HepG2 (cell line): ENCODE measurements around the gene LRP5. TPM values are rescaled to one million over a fixed set of nuclear protein-coding genes. Genes with fewer than 3 reads are reported as not detected.
A peak's percentile ranks its signal among the peaks of the same experiment; 100 is the strongest.

ENCODE experiments used
- ATAC-seq: fragments of 200-7000 bp; cut with Tn5 transposase; 3 replicates; pipeline ENCODE4 v1.9.1; 2020; ENCODE audit warnings: mild to moderate bottlenecking, moderate library complexity
- BruUV-seq: library from RNA; stranded (reverse); fragments of 400-500 nt; replicated peaks from 2 replicates; lab custom pipeline; 2021; lab: Mats Ljungman, UMichigan
- CTCF ChIA-PET: fragments of 300-600 bp; formaldehyde crosslinking; extraction: SDS; loops from one replicate; lab custom pipeline; 2021; ENCODE audit warnings: low total read pairs, inconsistent platforms, low intra/inter-chr PET ratio; lab: Yijun Ruan, JAX
- POLR2A ChIA-PET: fragments of 350-600 bp; sonication (Branson Sonifier 250); formaldehyde crosslinking; loops from one replicate; lab custom pipeline; 2020; ENCODE audit warnings: antibody characterized with exemption, inconsistent platforms; lab: Yijun Ruan, JAX
- DNase-seq: peaks from one replicate; pipeline ENCODE4 v3.0.0-alpha.2; 2015; ENCODE audit warnings: low spot score
- FAIRE-seq: peaks from 3 replicates; lab custom pipeline; 2011; peaks lifted over from hg19 to GRCh38; lab: Jason Lieb, UNC
- H2AFZ ChIP-seq: one replicate; pipeline ENCODE4 v1.6.1; 2011; ENCODE audit warnings: low read length, inconsistent platforms
- H3K27ac ChIP-seq: fragments of 300-600 bp; 3 replicates; pipeline ENCODE4 v1.8.0; 2011; ENCODE audit warnings: mixed run types, mild to moderate bottlenecking, mixed read lengths, low read length, inconsistent platforms; ENCODE audit not compliant: insufficient read depth; ENCODE audit errors: extremely low read length
- H3K27me3 ChIP-seq, 2 experiments: fragments of 200-600 bp in 1 of 2; 2 replicates in 1 of 2; 3 replicates in 1 of 2; pipeline versions ENCODE4 v1.6.0 to v1.8.0; 2011; ENCODE audit warnings: low read length in 2 of 2, mild to moderate bottlenecking in 2 of 2, moderate library complexity in 2 of 2, inconsistent platforms in 1 of 2; ENCODE audit not compliant: insufficient read depth in 2 of 2, control insufficient read depth in 1 of 2
- H3K36me3 ChIP-seq, 2 experiments: fragments of 200-600 bp in 1 of 2; replicated peaks in 1 of 2; 2 replicates in 1 of 2; 3 replicates in 1 of 2; pipeline versions ENCODE4 v1.5.1 to v1.8.0; 2011; ENCODE audit warnings: low read length in 2 of 2, inconsistent platforms in 1 of 2; ENCODE audit not compliant: insufficient read depth in 2 of 2, control insufficient read depth in 1 of 2
- H3K4me1 ChIP-seq: 2 replicates; pipeline ENCODE4 v1.5.1; 2012; ENCODE audit warnings: low read length, inconsistent platforms; ENCODE audit not compliant: insufficient read depth
- H3K4me2 ChIP-seq: 2 replicates; pipeline ENCODE4 v1.6.0; 2011; ENCODE audit warnings: low read depth, low read length, inconsistent platforms
- H3K4me3 ChIP-seq, 3 experiments: fragments of 200-600 bp in 1 of 3; sonication (generic), shearing (Covaris generic) in 1 of 3; replicated peaks in 1 of 3; 2 replicates each; pipeline ENCODE4 v1.5.1; 2011 to 2016; ENCODE audit warnings: low read length in 3 of 3, inconsistent platforms in 2 of 3, low read depth in 2 of 3, mild to moderate bottlenecking in 2 of 3, control low read depth in 1 of 3, mixed read lengths in 1 of 3; ENCODE audit not compliant: insufficient read depth in 1 of 3
- H3K79me2 ChIP-seq: one replicate; pipeline ENCODE4 v1.6.1; 2011; ENCODE audit warnings: low read length, inconsistent platforms; ENCODE audit not compliant: insufficient read depth
- H3K9ac ChIP-seq: 2 replicates; pipeline ENCODE4 v1.6.0; 2011; ENCODE audit warnings: mild to moderate bottlenecking, low read depth, low read length, inconsistent platforms; ENCODE audit not compliant: insufficient read depth
- H3K9me3 ChIP-seq: 2 replicates; pipeline ENCODE4 v1.5.1; 2012; ENCODE audit warnings: mild to moderate bottlenecking, low read length
- H4K20me1 ChIP-seq: 2 replicates; pipeline ENCODE4 v1.6.0; 2011; ENCODE audit warnings: inconsistent platforms, mild to moderate bottlenecking, low read length, moderate library complexity; ENCODE audit not compliant: insufficient read depth
- AGO2 ChIP-seq: fragments of 200-400 bp; formaldehyde crosslinking; optimal IDR thresholded peaks from 2 replicates; pipeline ENCODE3; 2017; ENCODE audit warnings: mild to moderate bottlenecking, low read depth, low read length, moderate library complexity
- ARHGAP35 ChIP-seq: sonication (generic); formaldehyde crosslinking; IDR thresholded peaks from 2 replicates; pipeline ENCODE4 v1.9.0; 2022; ENCODE audit warnings: mild to moderate bottlenecking, inconsistent platforms, moderate library complexity, missing genetic modification reagents, borderline replicate concordance
- DDIT3 ChIP-seq: sonication (generic); formaldehyde crosslinking; IDR thresholded peaks from 2 replicates; pipeline ENCODE4 v1.4.0; 2020; ENCODE audit warnings: mild to moderate bottlenecking, missing genetic modification reagents
- EZH2 ChIP-seq: conservative IDR thresholded peaks from 2 replicates; pipeline ENCODE4 v1.6.1; 2012; ENCODE audit warnings: mild to moderate bottlenecking, low read depth, low read length, moderate library complexity
- FOXJ3 ChIP-seq: sonication (generic); formaldehyde crosslinking; IDR thresholded peaks from 2 replicates; pipeline ENCODE4 v1.4.0; 2020; ENCODE audit warnings: missing genetic modification reagents, mild to moderate bottlenecking, borderline replicate concordance
- HNRNPL ChIP-seq: fragments of 200-400 bp; formaldehyde crosslinking; IDR thresholded peaks from 2 replicates; pipeline ENCODE4 v1.6.1; 2017; ENCODE audit warnings: mild to moderate bottlenecking, low read depth, low read length
- JARID2 ChIP-seq: sonication (generic); formaldehyde crosslinking; IDR thresholded peaks from 2 replicates; pipeline ENCODE4 v1.8.1; 2023; ENCODE audit warnings: missing genetic modification reagents, inconsistent platforms; ENCODE audit not compliant: insufficient replicate concordance
- RBFOX2 ChIP-seq: fragments of 200-400 bp; formaldehyde crosslinking; IDR thresholded peaks from 2 replicates; pipeline ENCODE4 v1.6.1; 2017; ENCODE audit warnings: low read depth, mild to moderate bottlenecking, low read length
- REL ChIP-seq: sonication (generic); formaldehyde crosslinking; conservative IDR thresholded peaks from 2 replicates; pipeline ENCODE4 v1.8.0; 2022; ENCODE audit warnings: mild to moderate bottlenecking, missing genetic modification reagents, moderate library complexity
- TRIM22 ChIP-seq: fragments of 450-650 bp; IDR thresholded peaks from 2 replicates; pipeline ENCODE4 v1.6.1; 2017
- ZFP62 ChIP-seq: sonication (generic); formaldehyde crosslinking; IDR thresholded peaks from 2 replicates; pipeline ENCODE4 v1.4.0; 2020; ENCODE audit warnings: missing genetic modification reagents
- ZNF280B ChIP-seq: sonication (generic); formaldehyde crosslinking; IDR thresholded peaks from 2 replicates; pipeline ENCODE4 v1.5.0; 2020; ENCODE audit warnings: missing genetic modification reagents, mild to moderate bottlenecking, borderline replicate concordance
- ZNF687 ChIP-seq: sonication (generic); formaldehyde crosslinking; IDR thresholded peaks from 2 replicates; pipeline ENCODE4 v1.5.1; 2020; ENCODE audit warnings: mild to moderate bottlenecking, missing genetic modification reagents, moderate library complexity
- WGBS: methylation state at CpG from one replicate; pipeline ENCODE4 v1.1.6; 2017; ENCODE audit warnings: low lambda C conversion rate; 5-methylcytosine and 5-hydroxymethylcytosine counted together
- in situ Hi-C: cut with HindIII; loops from 2 replicates; pipeline ENCODE4 v1.10.0; 2017; ENCODE audit warnings: low pct_unique_long_range_greater_than_20kb; ENCODE audit not compliant: extremely low pct_ligation_motif_present
- intact Hi-C: fragments of 100-400 bp; cut with micrococcal nuclease; formaldehyde crosslinking; loops from one replicate; pipeline ENCODE4 v1.10.0; 2022; ENCODE audit not compliant: unreplicated experiment
- polyA plus RNA-seq, 8 experiments: library from polyadenylated mRNA; depleted of rRNA in 3 of 8; stranded (reverse) in 7 of 8; unstranded in 1 of 8; fragments of >200 nt; fragmentation: Illumina TruSeq in 4 of 8; extraction: Trizol in 4 of 8; gene quantifications; 2 replicates each; pipeline versions ENCODE4 v1.2.1 to v1.2.3, GENCODE V29; 2011 to 2016; ENCODE audit warnings: low read depth in 4 of 8, missing spikeins in 1 of 8, mixed read lengths in 1 of 8; ENCODE audit not compliant: insufficient read depth in 1 of 8
- total RNA-seq, 5 experiments: library from RNA; depleted of rRNA; stranded (reverse); fragments of >200 nt; fragmentation: Illumina TruSeq; extraction: Trizol; gene quantifications; 2 replicates each; pipeline ENCODE4 v1.2.3, GENCODE V29; 2016; ENCODE audit warnings: low read depth in 1 of 5

The LRP5 gene
- total and polyA plus RNA-seq, 2 of the 13 experiments (the other 11 are each of a cell fraction or from before 2014, with no cell fraction given), result 40.4 to 64.0 TPM

- TF ChIP-seq ZNF280B, result peak; percentile 72; the same call in 1 of the 2 replicates
- TF ChIP-seq ZFP62 (CRISPR knock-in tag), result no peak
- no peak for TF ChIP-seq DDIT3 (CRISPR knock-in tag)
- TF ChIP-seq FOXJ3 (CRISPR knock-in tag), result no peak
- TF ChIP-seq REL, result no peak
- no peak for TF ChIP-seq TRIM22
- TF ChIP-seq, all 625 proteins: peak for 249
Observed at GRCh38 chr11:68315171-68315920, 3.0 kb downstream of the LRP5 start (continued).

- peak overlapping the region; percentile 72 for H3K27ac ChIP-seq
- peak overlapping the region; percentile 42; the same call in 1 of the 2 replicates for H3K9ac ChIP-seq
- no peak for DNase-seq
- no TSS peak for BruUV-seq
- 50% methylated on average over 2 of the region's 15 CpGs for WGBS
- H3K27me3 ChIP-seq, result no peaks in the 10 kb centered on the region; a peak in 1 of 5 replicates
- intact Hi-C loops, result loop anchor here (5.0 kb wide), 2 partner anchors 55 to 60 kb away; no protein-coding TSS in a partner anchor
- H2AFZ ChIP-seq, result no peak overlapping the region
- no peak for ATAC-seq
- peak overlapping the region; percentile 86 for H3K4me2 ChIP-seq
- in situ Hi-C loops, result loop anchor here (5.0 kb wide), 1 partner anchor 65 kb away; no protein-coding TSS in a partner anchor
- peaks cover 67% of the 10 kb centered on the region for H4K20me1 ChIP-seq
- FAIRE-seq, result no peak
- no peaks in the 10 kb centered on the region for H3K9me3 ChIP-seq
- H3K4me3 ChIP-seq, result peak overlapping the region; percentile 30 to 71 (median 33); a peak in 5 of 6 replicates
- ChIA-PET POLR2A (interaction anchor here (1.5 to 5.9 kb wide), 4 partner anchors 10 to 46 kb away, joined by 6 to 209 read pairs (median 26); partner anchors contain the start of gene C11orf24), CTCF (no interaction called here)
- H3K36me3 ChIP-seq, result peaks cover 0 to 18% of the 10 kb centered on the region in 2 experiments; a peak in 4 of 5 replicates
- peaks cover 92% of the 10 kb centered on the region for H3K79me2 ChIP-seq
- peaks cover 67% of the 10 kb centered on the region for H3K4me1 ChIP-seq
- TF ChIP-seq ARHGAP35 (CRISPR knock-in tag), result peak; percentile 4; the same call in 1 of the 2 replicates
- TF ChIP-seq EZH2, result no peak
- peak; percentile 51 for TF ChIP-seq RBFOX2
- peak; percentile 47 for TF ChIP-seq AGO2
- TF ChIP-seq HNRNPL, result peak; percentile 14; the same call in 1 of the 2 replicates
- no peak for TF ChIP-seq JARID2 (CRISPR knock-in tag)
- peak; percentile 59; the same call in 1 of the 2 replicates for TF ChIP-seq ZNF687 (CRISPR knock-in tag)
Observed at GRCh38 chr11:68317147-68317785, 4.9 kb downstream of the LRP5 start.
